Loucy (cell line): Measurements from ENCODE around the gene RUVBL1.

Experiments
- H2AFZ ChIP-seq: fragments of 200-600 bp; sonication (generic); 2 replicates; pipeline ENCODE4 v1.6.0; 2016; ENCODE audit warnings: antibody characterized with exemption, mild to moderate bottlenecking, low read length, moderate library complexity
- H3F3A ChIP-seq: fragments of 200-600 bp; 2 replicates; pipeline ENCODE4 v1.6.0; 2016; ENCODE audit warnings: antibody characterized with exemption, low read depth, mild to moderate bottlenecking
- H3K27me3 ChIP-seq: fragments of 200-600 bp; sonication (generic); 2 replicates; pipeline ENCODE4 v1.6.1; 2014; ENCODE audit warnings: low read length, mild to moderate bottlenecking; ENCODE audit not compliant: insufficient read depth, poor library complexity, severe bottlenecking
- H3K36me3 ChIP-seq: fragments of 200-600 bp; sonication (generic); 2 replicates; pipeline ENCODE4 v1.6.1; 2016; ENCODE audit warnings: low read length; ENCODE audit not compliant: insufficient read depth
- H3K4me1 ChIP-seq: fragments of 200-600 bp; sonication (generic); 2 replicates; pipeline ENCODE4 v1.5.1; 2014; ENCODE audit warnings: low read length, mild to moderate bottlenecking; ENCODE audit not compliant: insufficient read depth, poor library complexity, severe bottlenecking
- H3K4me2 ChIP-seq: fragments of 200-600 bp; sonication (generic); 2 replicates; pipeline ENCODE4 v1.6.0; 2014; ENCODE audit warnings: antibody characterized with exemption, low read length, low read depth, mild to moderate bottlenecking; ENCODE audit not compliant: poor library complexity, severe bottlenecking
- H3K4me3 ChIP-seq: fragments of 200-600 bp; sonication (generic); 2 replicates; pipeline ENCODE4 v1.5.1; 2014; ENCODE audit warnings: low read length, mild to moderate bottlenecking, mixed read lengths; ENCODE audit not compliant: poor library complexity, severe bottlenecking
- H3K79me2 ChIP-seq: fragments of 200-600 bp; sonication (generic); 2 replicates; pipeline ENCODE4 v1.6.1; 2014; ENCODE audit warnings: low read length; ENCODE audit not compliant: insufficient read depth
- H3K9ac ChIP-seq: fragments of 200-600 bp; sonication (generic); 2 replicates; pipeline ENCODE4 v1.6.0; 2014; ENCODE audit warnings: mild to moderate bottlenecking, low read depth, low read length, moderate library complexity; ENCODE audit not compliant: poor library complexity, severe bottlenecking
- H3K9me2 ChIP-seq: fragments of 200-600 bp; sonication (generic); replicated peaks from 2 replicates; pipeline ENCODE4 v1.6.1; 2016; ENCODE audit warnings: low read depth, low read length, mixed read lengths
- H3K9me3 ChIP-seq: fragments of 200-600 bp; sonication (generic); 2 replicates; pipeline ENCODE4 v1.6.1; 2014; ENCODE audit warnings: mild to moderate bottlenecking, antibody characterized with exemption, low read length, low read depth; ENCODE audit not compliant: insufficient read depth
- H4K20me1 ChIP-seq: fragments of 200-600 bp; sonication (generic); 2 replicates; pipeline ENCODE4 v1.6.0; 2014; ENCODE audit warnings: antibody characterized with exemption, low read length, mild to moderate bottlenecking; ENCODE audit not compliant: insufficient read depth, poor library complexity, severe bottlenecking
- CTCF ChIP-seq: fragments of 200-600 bp; sonication (generic); conservative IDR thresholded peaks from 2 replicates; pipeline ENCODE4 v1.5.1; 2014; ENCODE audit warnings: mild to moderate bottlenecking, antibody characterized with exemption, low read length
- EZH2phosphoT487 ChIP-seq: fragments of 200-600 bp; IDR thresholded peaks from 2 replicates; pipeline ENCODE4 v1.6.1; 2018; ENCODE audit warnings: antibody characterized with exemption, mild to moderate bottlenecking, moderate library complexity, borderline replicate concordance

RUVBL1 gene

GRCh38 chr3:128067489-128067888 is 56.1 kb downstream of the RUVBL1 start:
- Histone ChIP-seq H3K27me3 (no peaks in the 10 kb centered on the region), H3K4me3 (no peak overlapping the region), H2AFZ (no peak overlapping the region), H3F3A (no peaks in the 10 kb centered on the region), H3K9ac (no peak overlapping the region), H3K4me2 (no peak overlapping the region), H3K79me2 (no peaks in the 10 kb centered on the region; the same call in 1 of the 2 replicates), H3K36me3 (peaks cover 99% of the 10 kb centered on the region), H3K9me2 (no peaks in the 10 kb centered on the region), H4K20me1 (peaks cover 11% of the 10 kb centered on the region), H3K4me1 (no peaks in the 10 kb centered on the region), H3K9me3 (no peaks in the 10 kb centered on the region)
- no peak for TF ChIP-seq EZH2phosphoT487
- TF ChIP-seq CTCF = no peak

- no peaks in the 10 kb centered on the region for H3K9me3 ChIP-seq
- H3K4me2 ChIP-seq = no peak overlapping the region
- peaks cover 99% of the 10 kb centered on the region for H3K36me3 ChIP-seq
- H4K20me1 ChIP-seq = peaks cover 11% of the 10 kb centered on the region
- no peak overlapping the region for H3K9ac ChIP-seq
- no peak overlapping the region for H3K4me3 ChIP-seq
- no peaks in the 10 kb centered on the region for H3K27me3 ChIP-seq
- no peaks in the 10 kb centered on the region for H3K4me1 ChIP-seq
- H3K79me2 ChIP-seq = peaks cover 5% of the 10 kb centered on the region; the same call in 1 of the 2 replicates
- no peak for TF ChIP-seq CTCF
- no peak for TF ChIP-seq EZH2phosphoT487
- H3K9me2 ChIP-seq = no peaks in the 10 kb centered on the region
- no peaks in the 10 kb centered on the region for H3F3A ChIP-seq
- no peak overlapping the region for H2AFZ ChIP-seq
Observed at GRCh38 chr3:128066676-128067075, 56.9 kb downstream of the RUVBL1 start.

- no peak overlapping the region for H2AFZ ChIP-seq
- no peak overlapping the region for H3K9ac ChIP-seq
- TF ChIP-seq CTCF (no peak), EZH2phosphoT487 (no peak)
- no peaks in the 10 kb centered on the region for H3F3A ChIP-seq
- peaks cover 11% of the 10 kb centered on the region for H4K20me1 ChIP-seq
- H3K36me3 ChIP-seq = peaks cover 99% of the 10 kb centered on the region
- H3K4me1 ChIP-seq = no peaks in the 10 kb centered on the region
- no peaks in the 10 kb centered on the region for H3K9me2 ChIP-seq
- H3K4me3 ChIP-seq = no peak overlapping the region
- H3K79me2 ChIP-seq = peaks cover 9% of the 10 kb centered on the region; the same call in 1 of the 2 replicates
- no peaks in the 10 kb centered on the region for H3K9me3 ChIP-seq
- H3K4me2 ChIP-seq = no peak overlapping the region
- H3K27me3 ChIP-seq = no peaks in the 10 kb centered on the region
Observed at GRCh38 chr3:128066114-128066513, 57.5 kb downstream of the RUVBL1 start.
